ENCODE results near the gene SRGAP1.

GRCh38 chr12:64124511-64125197 is 280.2 kb downstream of the SRGAP1 start:
- TF ChIP-seq CTCF (IDR thresholded peaks at IDR 0.05) (no peak), EZH2 (IDR thresholded peaks at IDR 0.05) (no peak)
